Endodermal cell (in vitro differentiated cells): Measurements from ENCODE around the gene SMYD1. TPM values are rescaled to one million over a fixed set of nuclear protein-coding genes. Genes with fewer than 3 reads are reported as not detected.

Experiments
- DNase-seq: peaks from one replicate; pipeline ENCODE4 v3.0.0-alpha.2; 2017
- H3K27ac ChIP-seq: 2 replicates; pipeline ENCODE4 v1.5.1; 2013; ENCODE audit warnings: mild to moderate bottlenecking, low read depth, low read length, moderate library complexity
- H3K27me3 ChIP-seq: 2 replicates; pipeline ENCODE4 v1.6.1; 2013; ENCODE audit warnings: mild to moderate bottlenecking, low read length, moderate library complexity; ENCODE audit not compliant: insufficient read depth, control insufficient read depth, poor library complexity, severe bottlenecking
- H3K36me3 ChIP-seq: 2 replicates; pipeline ENCODE4 v1.7.0; 2013; ENCODE audit warnings: mild to moderate bottlenecking, low read length, moderate library complexity; ENCODE audit not compliant: control insufficient read depth, insufficient read depth
- H3K4me1 ChIP-seq: one replicate; pipeline ENCODE4 v1.7.0; 2013; ENCODE audit warnings: low read length; ENCODE audit not compliant: control insufficient read depth, insufficient read depth
- H3K4me3 ChIP-seq: 2 replicates; pipeline ENCODE4 v1.5.1; 2013; ENCODE audit warnings: mild to moderate bottlenecking, low read length, moderate library complexity
- H3K9ac ChIP-seq: 2 replicates; pipeline ENCODE4 v1.6.1; 2013; ENCODE audit warnings: mild to moderate bottlenecking, low read length, moderate library complexity; ENCODE audit not compliant: poor library complexity, severe bottlenecking; ENCODE audit errors: extremely low read depth
- H3K9me3 ChIP-seq: 2 replicates; pipeline ENCODE4 v1.6.1; 2013; ENCODE audit warnings: mild to moderate bottlenecking, low read length, moderate library complexity; ENCODE audit not compliant: control insufficient read depth
- H3K27ac Mint-ChIP-seq: 2 replicates; pipeline ENCODE4 v1.8.0; 2020; ENCODE audit warnings: mixed read lengths
- H3K27me3 Mint-ChIP-seq: 2 replicates; pipeline ENCODE4 v1.8.0; 2021; ENCODE audit warnings: mild to moderate bottlenecking, mixed read lengths; ENCODE audit not compliant: insufficient read depth
- H3K36me3 Mint-ChIP-seq: 2 replicates; pipeline ENCODE4 v1.8.0; 2020; ENCODE audit warnings: low read depth, mixed read lengths
- H3K4me1 Mint-ChIP-seq: 2 replicates; pipeline ENCODE4 v1.8.0; 2020; ENCODE audit warnings: mixed read lengths
- H3K4me3 Mint-ChIP-seq: 2 replicates; pipeline ENCODE4 v1.8.0; 2020; ENCODE audit warnings: mild to moderate bottlenecking, moderate library complexity, mixed read lengths
- H3K9me3 Mint-ChIP-seq: 2 replicates; pipeline ENCODE4 v1.8.0; 2020; ENCODE audit warnings: mild to moderate bottlenecking, mixed read lengths
- CTCF ChIP-seq: fragments of 200-600 bp; sonication (generic); conservative IDR thresholded peaks from 2 replicates; pipeline ENCODE4 v1.5.0; 2021; ENCODE audit warnings: antibody characterized with exemption, mild to moderate bottlenecking
- WGBS, 2 experiments: methylation state at CpG; one replicate each; pipeline versions ENCODE4 v1.1.5 to v1.1.7; 2013; ENCODE audit warnings: missing lambda C conversion rate in 2 of 2, mixed read lengths in 1 of 2; ENCODE audit not compliant: insufficient coverage in 1 of 2, insufficient read length in 1 of 2; 5-methylcytosine and 5-hydroxymethylcytosine counted together
- total RNA-seq, 2 donors: library from RNA; stranded (reverse); fragmentation: NEBNext Ultra II Directional in 1 of 2; extraction: Animal tissue kit (Norgen Biotek cat#: 25700) in 1 of 2; gene quantifications; 2 replicates in 1 of 2; 3 replicates in 1 of 2; pipeline ENCODE4 v1.2.1, GENCODE V29; 2021

The SMYD1 gene
- total RNA-seq, 2 donors from 2014 or later, result not detected

- no peak overlapping the region for H3K27ac ChIP-seq
- H3K9me3 ChIP-seq, result no peaks in the 10 kb centered on the region
- no peak for DNase-seq
- H3K9ac ChIP-seq, result no peak overlapping the region
- H3K4me1 ChIP-seq, result no peaks in the 10 kb centered on the region
- Mint-ChIP-seq H3K4me3 (no peak overlapping the region), H3K9me3 (no peaks in the 10 kb centered on the region), H3K36me3 (no peaks in the 10 kb centered on the region), H3K27me3 (peaks cover 28% of the 10 kb centered on the region), H3K4me1 (no peaks in the 10 kb centered on the region), H3K27ac (no peak overlapping the region)
- WGBS, 2 experiments, result 88 to 94% methylated on average over 8 to 11 of the region's 11 CpGs
- H3K27me3 ChIP-seq, result peaks cover 60% of the 10 kb centered on the region
- no peaks in the 10 kb centered on the region for H3K36me3 ChIP-seq
- no peak overlapping the region for H3K4me3 ChIP-seq
- TF ChIP-seq CTCF, result no peak
These were observed 58.5 kb downstream of the SMYD1 start for GRCh38 chr2:88125924-88126771.

- H3K27me3 ChIP-seq, result peaks cover 52% of the 10 kb centered on the region
- H3K4me3 ChIP-seq, result no peak overlapping the region
- H3K27me3 Mint-ChIP-seq, result peaks cover 24% of the 10 kb centered on the region
- H3K27ac ChIP-seq, result no peak overlapping the region
- H3K4me1 Mint-ChIP-seq, result no peaks in the 10 kb centered on the region
- 85 to 100% methylated on average over 3 of the region's 3 CpGs for WGBS, 2 experiments
- no peak overlapping the region for H3K9ac ChIP-seq
- no peak overlapping the region for H3K27ac Mint-ChIP-seq
- no peak for DNase-seq
- TF ChIP-seq CTCF, result no peak
- no peaks in the 10 kb centered on the region for H3K36me3 ChIP-seq
- no peaks in the 10 kb centered on the region for H3K4me1 ChIP-seq
- H3K9me3 Mint-ChIP-seq, result no peaks in the 10 kb centered on the region
- H3K4me3 Mint-ChIP-seq, result no peak overlapping the region
- no peaks in the 10 kb centered on the region for H3K9me3 ChIP-seq
- H3K36me3 Mint-ChIP-seq, result no peaks in the 10 kb centered on the region
These were observed 59.4 kb downstream of the SMYD1 start for GRCh38 chr2:88126772-88127637.

GRCh38 chr2:88127638-88127887 lies 59.9 kb downstream of the SMYD1 start:
- Histone ChIP-seq H3K4me1 (no peaks in the 10 kb centered on the region), H3K27me3 (peaks cover 52% of the 10 kb centered on the region), H3K27ac (no peak overlapping the region), H3K36me3 (no peaks in the 10 kb centered on the region), H3K4me3 (no peak overlapping the region), H3K9ac (no peak overlapping the region), H3K9me3 (no peaks in the 10 kb centered on the region)
- DNase-seq, result no peak
- H3K36me3 Mint-ChIP-seq, result no peaks in the 10 kb centered on the region
- WGBS, 2 experiments, result 95% methylated on average over 1 of the region's 1 CpG; no CpG with 5 or more reads in 1 of the 2 experiments
- no peak overlapping the region for H3K27ac Mint-ChIP-seq
- H3K4me1 Mint-ChIP-seq, result no peaks in the 10 kb centered on the region
- no peaks in the 10 kb centered on the region for H3K9me3 Mint-ChIP-seq
- H3K27me3 Mint-ChIP-seq, result peaks cover 19% of the 10 kb centered on the region
- H3K4me3 Mint-ChIP-seq, result no peak overlapping the region
- TF ChIP-seq CTCF, result no peak
